Astrocyte (in vitro differentiated cells and primary cell): ENCODE results near the gene DIAPH1. TPM values are rescaled to one million over a fixed set of nuclear protein-coding genes. Genes with fewer than 3 reads are reported as not detected.

Experiments
- DNase-seq: peaks from one replicate; pipeline ENCODE4 v3.0.0-alpha.2; 2010; ENCODE audit warnings: low read depth
- FAIRE-seq: peaks from 2 replicates; lab custom pipeline; 2011; peaks lifted over from hg19 to GRCh38; lab: Jason Lieb, UNC
- H2AFZ ChIP-seq: 2 replicates; pipeline ENCODE4 v1.6.0; 2012; ENCODE audit warnings: low read depth, low read length, inconsistent platforms
- H3K27ac ChIP-seq: 2 replicates; pipeline ENCODE4 v1.5.1; 2011; ENCODE audit warnings: low read depth, low read length, inconsistent platforms
- H3K27me3 ChIP-seq: 2 replicates; pipeline ENCODE4 v1.6.0; 2011; ENCODE audit warnings: low read length, inconsistent platforms; ENCODE audit not compliant: insufficient read depth
- H3K36me3 ChIP-seq: 2 replicates; pipeline ENCODE4 v1.5.1; 2011; ENCODE audit warnings: low read length, inconsistent platforms; ENCODE audit not compliant: insufficient read depth
- H3K4me1 ChIP-seq: 2 replicates; pipeline ENCODE4 v1.5.1; 2011; ENCODE audit warnings: low read length, inconsistent platforms; ENCODE audit not compliant: insufficient read depth
- H3K4me2 ChIP-seq: 2 replicates; pipeline ENCODE4 v1.6.0; 2012; ENCODE audit warnings: low read length, inconsistent platforms
- H3K4me3 ChIP-seq: 2 replicates; pipeline ENCODE4 v1.5.1; 2011; ENCODE audit warnings: low read depth, mild to moderate bottlenecking, low read length, inconsistent platforms; ENCODE audit not compliant: insufficient read depth
- H3K79me2 ChIP-seq: 2 replicates; pipeline ENCODE4 v1.6.0; 2012; ENCODE audit warnings: mild to moderate bottlenecking, low read length, inconsistent platforms; ENCODE audit not compliant: insufficient read depth
- H3K9ac ChIP-seq: 2 replicates; pipeline ENCODE4 v1.6.0; 2012; ENCODE audit warnings: mild to moderate bottlenecking, low read length, inconsistent platforms
- H3K9me3 ChIP-seq: 2 replicates; pipeline ENCODE4 v1.5.1; 2012; ENCODE audit warnings: low read depth, mild to moderate bottlenecking, low read length, inconsistent platforms; ENCODE audit not compliant: insufficient read depth
- H4K20me1 ChIP-seq: 2 replicates; pipeline ENCODE4 v1.6.0; 2012; ENCODE audit warnings: low read length, inconsistent platforms; ENCODE audit not compliant: insufficient read depth
- H3K27ac Mint-ChIP-seq: one replicate; pipeline ENCODE4 v1.8.0; 2021; ENCODE audit warnings: mild to moderate bottlenecking, mixed read lengths; ENCODE audit not compliant: unreplicated experiment
- H3K27me3 Mint-ChIP-seq: one replicate; pipeline ENCODE4 v1.8.0; 2021; ENCODE audit warnings: low read depth, mixed read lengths; ENCODE audit not compliant: unreplicated experiment
- H3K36me3 Mint-ChIP-seq: one replicate; pipeline ENCODE4 v1.8.0; 2021; ENCODE audit warnings: low read depth, mixed read lengths; ENCODE audit not compliant: unreplicated experiment
- H3K4me1 Mint-ChIP-seq: one replicate; pipeline ENCODE4 v1.8.0; 2021; ENCODE audit warnings: low read depth, mixed read lengths; ENCODE audit not compliant: unreplicated experiment
- H3K4me3 Mint-ChIP-seq: one replicate; pipeline ENCODE4 v1.8.0; 2021; ENCODE audit warnings: mild to moderate bottlenecking, moderate library complexity, mixed read lengths; ENCODE audit not compliant: unreplicated experiment
- H3K9me3 Mint-ChIP-seq: one replicate; pipeline ENCODE4 v1.8.0; 2021; ENCODE audit warnings: mild to moderate bottlenecking, mixed read lengths; ENCODE audit not compliant: unreplicated experiment
- EZH2 ChIP-seq: IDR thresholded peaks from 2 replicates; pipeline ENCODE4 v1.6.1; 2012; ENCODE audit warnings: mild to moderate bottlenecking, low read length, inconsistent platforms; ENCODE audit not compliant: insufficient read depth
- total RNA-seq: library from RNA; stranded (reverse); gene quantifications from 2 replicates; pipeline ENCODE4 v1.2.1, GENCODE V29; 2021
- TF ChIP-seq, protein P1 (sequence below): IDR thresholded peaks from 2 replicates; pipeline ENCODE4 v1.5.1; 2011; ENCODE audit warnings: low read depth, mild to moderate bottlenecking, inconsistent platforms, low read length, moderate library complexity; ENCODE audit not compliant: insufficient read depth

DIAPH1 gene
- total RNA-seq, 1 donor from 2014 or later, result 78.8 TPM

DNA sequence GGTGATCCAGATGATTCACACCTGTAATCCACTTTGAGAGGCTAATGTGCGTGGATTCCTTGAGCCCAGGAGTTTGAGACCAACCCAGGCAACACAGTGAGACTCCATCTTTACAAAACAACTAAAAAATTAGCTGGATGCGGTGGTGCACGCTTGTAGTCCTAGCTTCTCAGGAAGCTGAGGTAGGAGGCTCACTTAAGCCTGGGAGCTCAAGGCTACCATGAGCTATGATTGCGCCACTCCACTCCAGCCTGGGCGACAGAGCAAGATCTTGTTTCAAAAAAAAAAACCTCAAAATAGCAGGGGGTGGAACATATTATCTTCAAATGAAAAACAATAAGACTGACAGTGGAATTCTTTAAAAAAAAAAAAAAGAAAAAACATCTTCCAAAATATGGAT, 70.9 kb downstream of the DIAPH1 start:
- H3K36me3 Mint-ChIP-seq, result peaks cover 36% of the 10 kb centered on the region
- no peaks in the 10 kb centered on the region for H4K20me1 ChIP-seq
- H3K4me1 ChIP-seq, result no peaks in the 10 kb centered on the region
- H2AFZ ChIP-seq, result no peak overlapping the region
- no peak overlapping the region for H3K4me2 ChIP-seq
- H3K27me3 Mint-ChIP-seq, result no peaks in the 10 kb centered on the region
- H3K4me3 Mint-ChIP-seq, result no peak overlapping the region
- FAIRE-seq, result no peak
- H3K9ac ChIP-seq, result no peak overlapping the region
- H3K9me3 ChIP-seq, result peaks cover 3% of the 10 kb centered on the region
- H3K27ac Mint-ChIP-seq, result no peak overlapping the region
- peaks cover 4% of the 10 kb centered on the region for H3K36me3 ChIP-seq
- no peaks in the 10 kb centered on the region for H3K79me2 ChIP-seq
- no peak overlapping the region for H3K4me3 ChIP-seq
- H3K27ac ChIP-seq, result no peak overlapping the region
- no peaks in the 10 kb centered on the region for H3K27me3 ChIP-seq
- TF ChIP-seq EZH2, result no peak
- TF ChIP-seq, protein P1, sequence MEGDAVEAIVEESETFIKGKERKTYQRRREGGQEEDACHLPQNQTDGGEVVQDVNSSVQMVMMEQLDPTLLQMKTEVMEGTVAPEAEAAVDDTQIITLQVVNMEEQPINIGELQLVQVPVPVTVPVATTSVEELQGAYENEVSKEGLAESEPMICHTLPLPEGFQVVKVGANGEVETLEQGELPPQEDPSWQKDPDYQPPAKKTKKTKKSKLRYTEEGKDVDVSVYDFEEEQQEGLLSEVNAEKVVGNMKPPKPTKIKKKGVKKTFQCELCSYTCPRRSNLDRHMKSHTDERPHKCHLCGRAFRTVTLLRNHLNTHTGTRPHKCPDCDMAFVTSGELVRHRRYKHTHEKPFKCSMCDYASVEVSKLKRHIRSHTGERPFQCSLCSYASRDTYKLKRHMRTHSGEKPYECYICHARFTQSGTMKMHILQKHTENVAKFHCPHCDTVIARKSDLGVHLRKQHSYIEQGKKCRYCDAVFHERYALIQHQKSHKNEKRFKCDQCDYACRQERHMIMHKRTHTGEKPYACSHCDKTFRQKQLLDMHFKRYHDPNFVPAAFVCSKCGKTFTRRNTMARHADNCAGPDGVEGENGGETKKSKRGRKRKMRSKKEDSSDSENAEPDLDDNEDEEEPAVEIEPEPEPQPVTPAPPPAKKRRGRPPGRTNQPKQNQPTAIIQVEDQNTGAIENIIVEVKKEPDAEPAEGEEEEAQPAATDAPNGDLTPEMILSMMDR, result no peak
- DNase-seq, result no peak
- H3K9me3 Mint-ChIP-seq, result peaks cover 10% of the 10 kb centered on the region
- no peaks in the 10 kb centered on the region for H3K4me1 Mint-ChIP-seq

DNA sequence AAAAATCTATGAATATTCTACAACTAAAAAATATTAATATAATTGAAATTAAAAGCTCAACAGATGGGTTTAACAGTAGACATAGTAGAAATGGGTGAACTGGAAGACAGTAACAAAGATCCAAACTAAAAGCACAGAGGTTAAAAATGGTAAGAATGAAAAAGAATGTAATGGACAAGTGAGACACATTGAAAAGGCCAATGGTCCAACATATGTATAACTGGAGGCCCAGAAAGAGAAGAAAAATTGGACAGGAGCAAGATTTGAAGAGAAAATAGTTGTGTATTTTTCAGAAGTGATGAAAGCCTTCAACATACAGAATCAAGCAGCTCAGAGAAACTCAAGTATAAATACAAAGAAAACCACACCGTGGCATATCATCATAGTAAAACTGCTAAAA, 71.3 kb downstream of the DIAPH1 start:
- Histone ChIP-seq H3K4me1 (no peaks in the 10 kb centered on the region), H3K9ac (no peak overlapping the region), H3K9me3 (peaks cover 3% of the 10 kb centered on the region), H3K4me2 (no peak overlapping the region), H3K4me3 (no peak overlapping the region), H4K20me1 (no peaks in the 10 kb centered on the region), H3K79me2 (no peaks in the 10 kb centered on the region), H3K36me3 (peaks cover 4% of the 10 kb centered on the region), H2AFZ (no peak overlapping the region), H3K27ac (no peak overlapping the region), H3K27me3 (no peaks in the 10 kb centered on the region)
- H3K9me3 Mint-ChIP-seq, result peaks cover 10% of the 10 kb centered on the region
- peak; percentile 35 for DNase-seq
- no peak for TF ChIP-seq EZH2
- TF ChIP-seq, protein P1, result no peak
- no peak overlapping the region for H3K27ac Mint-ChIP-seq
- no peak overlapping the region for H3K4me3 Mint-ChIP-seq
- no peaks in the 10 kb centered on the region for H3K27me3 Mint-ChIP-seq
- no peaks in the 10 kb centered on the region for H3K4me1 Mint-ChIP-seq
- H3K36me3 Mint-ChIP-seq, result peaks cover 38% of the 10 kb centered on the region
- no peak for FAIRE-seq

DNA sequence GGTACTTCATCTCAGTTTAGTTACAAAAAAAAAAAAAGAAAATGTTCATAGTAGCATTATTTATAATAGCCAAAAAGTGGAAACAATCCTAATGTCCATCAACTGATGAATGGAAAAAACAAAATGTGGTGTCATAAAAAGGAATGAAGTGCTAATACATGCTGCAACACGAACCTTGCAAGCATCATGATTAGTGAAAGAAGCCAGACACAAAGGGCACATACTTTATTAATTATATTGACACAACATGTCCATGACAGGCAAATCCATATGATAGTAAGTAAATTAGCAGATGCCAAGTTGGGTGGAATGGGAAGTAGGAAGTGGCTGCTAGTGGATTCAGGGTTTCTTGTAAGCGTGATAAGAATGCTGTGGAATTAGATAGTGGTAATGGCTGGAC, 75.7 kb downstream of the DIAPH1 start:
- Mint-ChIP-seq H3K4me1 (no peaks in the 10 kb centered on the region), H3K4me3 (no peak overlapping the region), H3K9me3 (peaks cover 4% of the 10 kb centered on the region), H3K36me3 (peaks cover 32% of the 10 kb centered on the region), H3K27ac (no peak overlapping the region), H3K27me3 (no peaks in the 10 kb centered on the region)
- Histone ChIP-seq H3K4me2 (no peak overlapping the region), H3K36me3 (peaks cover 4% of the 10 kb centered on the region), H3K27me3 (no peaks in the 10 kb centered on the region), H3K9me3 (peaks cover 3% of the 10 kb centered on the region), H2AFZ (no peak overlapping the region), H3K27ac (no peak overlapping the region), H4K20me1 (no peaks in the 10 kb centered on the region), H3K4me1 (no peaks in the 10 kb centered on the region), H3K4me3 (no peak overlapping the region), H3K9ac (no peak overlapping the region), H3K79me2 (no peaks in the 10 kb centered on the region)
- TF ChIP-seq, protein P1, result no peak
- no peak for TF ChIP-seq EZH2
- FAIRE-seq, result no peak
- DNase-seq, result no peak
